ENCODE results near the gene PRR35. TPM values are rescaled to one million over a fixed set of nuclear protein-coding genes. Genes with fewer than 3 reads are reported as not detected.

Gene PRR35
- total and polyA plus RNA-seq, 4 donors = not detected

DNA sequence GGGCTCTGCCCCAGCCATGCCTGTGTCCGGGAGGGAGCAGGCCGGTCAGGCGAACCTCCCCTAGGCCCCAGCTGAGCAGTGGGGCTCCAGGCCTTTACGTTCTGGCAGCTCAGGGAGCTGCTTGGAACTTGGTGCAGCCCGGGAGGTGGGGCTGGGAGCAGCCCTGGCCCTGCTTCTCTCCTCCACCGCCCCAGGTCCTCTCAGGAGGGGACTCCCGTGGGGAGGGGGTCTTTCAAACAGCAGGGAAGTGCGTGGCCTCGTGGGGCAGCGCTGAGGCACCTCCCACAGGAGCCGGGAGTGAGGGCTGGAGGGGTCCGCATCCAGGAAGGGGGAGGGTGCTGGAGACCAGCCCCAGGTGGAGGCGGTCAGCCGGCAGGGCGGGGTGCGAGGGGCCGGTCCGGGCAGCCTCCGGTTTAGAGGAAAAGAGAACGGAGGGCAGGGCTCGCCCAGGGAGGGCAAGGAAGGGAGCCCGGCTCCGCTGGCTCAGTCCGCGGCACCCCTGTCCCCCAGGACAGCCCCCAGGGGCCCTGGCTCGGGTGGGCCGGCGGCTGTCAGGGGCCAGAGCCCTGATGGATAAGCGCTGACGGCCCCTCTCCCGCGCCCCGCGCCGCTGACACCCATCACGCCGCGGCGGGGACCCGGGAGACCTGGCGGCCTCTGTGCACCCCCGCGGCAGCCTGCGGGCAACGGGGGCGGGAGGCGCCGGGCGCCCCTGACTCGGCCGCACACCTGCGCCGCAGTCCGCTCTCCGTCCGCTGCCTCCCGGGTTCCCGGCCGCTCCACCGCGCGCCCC is 587 bp upstream of the PRR35 start:
- H3K9me3 ChIP-seq (ENCODE audit: control insufficient read depth in 4 of 4, insufficient read depth in 3 of 4, low read length in 3 of 4) = peaks cover 0 to 4% (median 0%) of the 10 kb centered on the region in 4 donors
- H3K36me3 ChIP-seq (ENCODE audit: control insufficient read depth in 4 of 4, insufficient read depth in 4 of 4, low read length in 4 of 4) = peaks cover 0 to 2% (median 0%) of the 10 kb centered on the region in 4 donors
- DNase-seq = no peak
- peaks cover 0 to 42% (median 14%) of the 10 kb centered on the region in 3 donors for H3K27me3 ChIP-seq (ENCODE audit: control insufficient read depth in 3 of 3, insufficient read depth in 3 of 3, low read length in 2 of 3)
- no peak for ATAC-seq (ENCODE audit: insufficient read depth, low FRiP score)
- H3K4me1 ChIP-seq (ENCODE audit: control insufficient read depth in 5 of 5, insufficient read depth in 5 of 5, low read length in 5 of 5) = peaks cover 0 to 7% (median 0%) of the 10 kb centered on the region in 5 donors
- WGBS, 2 donors = 9 to 17% methylated on average over 39 to 62 of the region's 62 CpGs
- H3K27ac ChIP-seq (ENCODE audit: low read depth in 1 of 2, low read length in 1 of 2) = no peak overlapping the region
- H3K4me3 ChIP-seq = no peak overlapping the region
- TF ChIP-seq, protein P1, sequence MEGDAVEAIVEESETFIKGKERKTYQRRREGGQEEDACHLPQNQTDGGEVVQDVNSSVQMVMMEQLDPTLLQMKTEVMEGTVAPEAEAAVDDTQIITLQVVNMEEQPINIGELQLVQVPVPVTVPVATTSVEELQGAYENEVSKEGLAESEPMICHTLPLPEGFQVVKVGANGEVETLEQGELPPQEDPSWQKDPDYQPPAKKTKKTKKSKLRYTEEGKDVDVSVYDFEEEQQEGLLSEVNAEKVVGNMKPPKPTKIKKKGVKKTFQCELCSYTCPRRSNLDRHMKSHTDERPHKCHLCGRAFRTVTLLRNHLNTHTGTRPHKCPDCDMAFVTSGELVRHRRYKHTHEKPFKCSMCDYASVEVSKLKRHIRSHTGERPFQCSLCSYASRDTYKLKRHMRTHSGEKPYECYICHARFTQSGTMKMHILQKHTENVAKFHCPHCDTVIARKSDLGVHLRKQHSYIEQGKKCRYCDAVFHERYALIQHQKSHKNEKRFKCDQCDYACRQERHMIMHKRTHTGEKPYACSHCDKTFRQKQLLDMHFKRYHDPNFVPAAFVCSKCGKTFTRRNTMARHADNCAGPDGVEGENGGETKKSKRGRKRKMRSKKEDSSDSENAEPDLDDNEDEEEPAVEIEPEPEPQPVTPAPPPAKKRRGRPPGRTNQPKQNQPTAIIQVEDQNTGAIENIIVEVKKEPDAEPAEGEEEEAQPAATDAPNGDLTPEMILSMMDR (IDR thresholded peaks at IDR 0.05; ENCODE audit: control extremely low read depth, extremely low read depth) = no peak
- no peak overlapping the region for H3K9ac ChIP-seq (ENCODE audit: insufficient read depth in 1 of 2, low read length in 2 of 2)

GRCh38 chr16:560701-561412 is 663 bp downstream of the PRR35 start:
- WGBS, 2 donors = 18 to 45% methylated on average over 32 to 54 of the region's 54 CpGs
- no peak for ATAC-seq (ENCODE audit: insufficient read depth, low FRiP score)

DNA sequence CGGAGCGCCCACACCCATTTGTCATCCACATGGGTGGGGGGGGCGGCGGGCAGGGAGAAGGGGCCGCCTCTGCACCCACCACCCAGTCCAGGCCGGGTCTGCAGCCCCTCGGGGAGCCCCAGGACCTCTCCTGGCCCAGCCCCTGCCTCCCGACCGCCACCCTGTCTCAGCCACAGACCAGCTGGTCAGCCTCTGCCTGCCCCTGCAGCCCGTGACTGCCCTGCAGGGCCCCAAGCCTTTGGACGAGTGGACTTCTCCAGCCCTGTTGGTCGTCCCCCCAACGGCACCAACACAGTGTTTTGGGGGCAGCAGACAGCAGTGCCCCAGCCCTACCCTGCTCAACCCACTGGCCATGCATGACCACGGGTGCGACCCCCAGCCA is 1.2 kb downstream of the PRR35 start:
- peaks cover 0 to 42% (median 14%) of the 10 kb centered on the region in 3 donors for H3K27me3 ChIP-seq (ENCODE audit: control insufficient read depth in 3 of 3, insufficient read depth in 3 of 3, low read length in 2 of 3)
- no peaks in the 10 kb centered on the region for H3K36me3 ChIP-seq (ENCODE audit: control insufficient read depth in 4 of 4, insufficient read depth in 4 of 4, low read length in 4 of 4)
- no peak for ATAC-seq (ENCODE audit: insufficient read depth, low FRiP score)
- peaks cover 0 to 25% (median under 1%) of the 10 kb centered on the region in 5 donors for H3K4me1 ChIP-seq (ENCODE audit: control insufficient read depth in 5 of 5, insufficient read depth in 5 of 5, low read length in 5 of 5)
- no peak overlapping the region for H3K4me3 ChIP-seq
- DNase-seq = no peak
- TF ChIP-seq, protein P1 (IDR thresholded peaks at IDR 0.05; ENCODE audit: control extremely low read depth, extremely low read depth) = no peak
- no peak overlapping the region for H3K9ac ChIP-seq (ENCODE audit: insufficient read depth in 1 of 2, low read length in 2 of 2)
- H3K9me3 ChIP-seq (ENCODE audit: control insufficient read depth in 4 of 4, insufficient read depth in 3 of 4, low read length in 3 of 4) = peaks cover 0 to 4% (median 0%) of the 10 kb centered on the region in 4 donors
- no peak overlapping the region for H3K27ac ChIP-seq (ENCODE audit: low read depth in 1 of 2, low read length in 1 of 2)
- WGBS, 2 donors = 70 to 78% methylated on average over 12 to 15 of the region's 15 CpGs

More at GRCh38 chr16:560701-561412, 663 bp downstream of the PRR35 start:
- H3K9ac ChIP-seq (ENCODE audit: insufficient read depth in 1 of 2, low read length in 2 of 2) = no peak overlapping the region
- TF ChIP-seq, protein P1 (IDR thresholded peaks at IDR 0.05; ENCODE audit: control extremely low read depth, extremely low read depth) = no peak
- H3K4me3 ChIP-seq = no peak overlapping the region
- H3K27me3 ChIP-seq (ENCODE audit: control insufficient read depth in 3 of 3, insufficient read depth in 3 of 3, low read length in 2 of 3) = peaks cover 0 to 42% (median 14%) of the 10 kb centered on the region in 3 donors
- H3K9me3 ChIP-seq (ENCODE audit: control insufficient read depth in 4 of 4, insufficient read depth in 3 of 4, low read length in 3 of 4) = peaks cover 0 to 4% (median 0%) of the 10 kb centered on the region in 4 donors
- DNase-seq = no peak
- no peaks in the 10 kb centered on the region for H3K36me3 ChIP-seq (ENCODE audit: control insufficient read depth in 4 of 4, insufficient read depth in 4 of 4, low read length in 4 of 4)
- H3K27ac ChIP-seq (ENCODE audit: low read depth in 1 of 2, low read length in 1 of 2) = no peak overlapping the region
- peaks cover 0 to 20% (median 0%) of the 10 kb centered on the region in 5 donors for H3K4me1 ChIP-seq (ENCODE audit: control insufficient read depth in 5 of 5, insufficient read depth in 5 of 5, low read length in 5 of 5)

Data from lung (tissue), 12 donors.